K562 (cell line): Measurements from ENCODE around the gene PDE6D. TPM values are rescaled to one million over a fixed set of nuclear protein-coding genes. Genes with fewer than 3 reads are reported as not detected.

Experiments used
- CHD2 ChIP-seq: IDR thresholded peaks from 2 replicates; pipeline ENCODE4 v1.6.1; 2011; ENCODE audit warnings: low read depth, low read length
- DACH1 ChIP-seq: fragments of 450-650 bp; IDR thresholded peaks from 2 replicates; pipeline ENCODE4 v1.6.1; 2018; ENCODE audit not compliant: partially characterized antibody
- ESRRA ChIP-seq: fragments of 450-650 bp; IDR thresholded peaks from 2 replicates; pipeline ENCODE4 v1.6.1; 2014; ENCODE audit warnings: low read depth, mild to moderate bottlenecking, moderate library complexity, borderline replicate concordance
- HDAC1 ChIP-seq, 2 experiments: fragments of 450-650 bp; IDR thresholded peaks; 2 replicates each; pipeline ENCODE4 v1.6.1; 2016 to 2017; ENCODE audit warnings: inconsistent platforms in 1 of 2, mild to moderate bottlenecking in 1 of 2, moderate library complexity in 1 of 2
- MCM3 ChIP-seq: fragments of 450-650 bp; IDR thresholded peaks from 2 replicates; pipeline ENCODE4 v1.6.1; 2016
- RAD51 ChIP-seq: fragments of 450-650 bp; IDR thresholded peaks from 2 replicates; pipeline ENCODE4 v1.7.1; 2016; ENCODE audit warnings: low read depth, mild to moderate bottlenecking, borderline replicate concordance
- TAL1 ChIP-seq: fragments of 450-650 bp; IDR thresholded peaks from 2 replicates; pipeline ENCODE4 v1.6.1; 2016; ENCODE audit warnings: mild to moderate bottlenecking
- ZNF124 ChIP-seq: sonication (generic); formaldehyde crosslinking; IDR thresholded peaks from 2 replicates; pipeline ENCODE4 v1.8.1; 2022; ENCODE audit warnings: missing genetic modification reagents
- ZNF76 ChIP-seq: fragments of 250-450 bp; sonication (Bioruptor Pico); IDR thresholded peaks from 2 replicates; pipeline ENCODE4 v1.4.0; 2020; ENCODE audit warnings: mild to moderate bottlenecking, moderate library complexity, borderline replicate concordance
- polyA plus RNA-seq, 8 experiments: library from polyadenylated mRNA; depleted of rRNA in 4 of 8; stranded (reverse) in 5 of 8; unstranded in 3 of 8; fragments of >200 nt; fragmentation: Nextera tagmentation in 2 of 8; fragmentation: Illumina TruSeq in 1 of 8; extraction: Ambion mirVana in 2 of 8; extraction: Trizol in 1 of 8; gene quantifications; 2 replicates each; pipeline versions ENCODE4 v1.2.1 to v1.2.3, GENCODE V29; 2011 to 2014; ENCODE audit warnings: inconsistent platforms in 1 of 8, missing spikeins in 1 of 8
- total RNA-seq, 7 experiments: library from RNA; depleted of rRNA in 6 of 7; stranded (reverse); fragments of >200 nt in 6 of 7; fragmentation: Illumina TruSeq in 2 of 7; extraction: Trizol in 2 of 7; gene quantifications; 2 replicates each; pipeline versions ENCODE4 v1.2.1 to v1.2.3, GENCODE V29; 2011 to 2021; ENCODE audit warnings: low replicate concordance in 1 of 7
- TF ChIP-seq, protein P1 (sequence below): IDR thresholded peaks from 2 replicates; pipeline ENCODE4 v1.6.1; 2016; ENCODE audit warnings: missing genetic modification characterization, missing compliant biosample characterization
- TF ChIP-seq, protein P2 (sequence below), 2 experiments: fragments of 450-650 bp; formaldehyde crosslinking in 1 of 2; IDR thresholded peaks; 2 replicates each; pipeline versions ENCODE4 v1.4.0 to v1.6.1; 2014 to 2020; ENCODE audit warnings: mild to moderate bottlenecking in 2 of 2, borderline replicate concordance in 1 of 2, low read depth in 1 of 2
- TF ChIP-seq, protein P3 (sequence below): fragments of 250-450 bp; sonication (Bioruptor Pico); IDR thresholded peaks from 2 replicates; pipeline ENCODE4 v1.5.0; 2021; ENCODE audit warnings: mild to moderate bottlenecking, moderate library complexity

PDE6D gene
- total and polyA plus RNA-seq, 9 of the 15 experiments (the other 6 are each of a cell fraction or from before 2014, with no cell fraction given): 0.65 to 11.6 (median 7.0) TPM

DNA sequence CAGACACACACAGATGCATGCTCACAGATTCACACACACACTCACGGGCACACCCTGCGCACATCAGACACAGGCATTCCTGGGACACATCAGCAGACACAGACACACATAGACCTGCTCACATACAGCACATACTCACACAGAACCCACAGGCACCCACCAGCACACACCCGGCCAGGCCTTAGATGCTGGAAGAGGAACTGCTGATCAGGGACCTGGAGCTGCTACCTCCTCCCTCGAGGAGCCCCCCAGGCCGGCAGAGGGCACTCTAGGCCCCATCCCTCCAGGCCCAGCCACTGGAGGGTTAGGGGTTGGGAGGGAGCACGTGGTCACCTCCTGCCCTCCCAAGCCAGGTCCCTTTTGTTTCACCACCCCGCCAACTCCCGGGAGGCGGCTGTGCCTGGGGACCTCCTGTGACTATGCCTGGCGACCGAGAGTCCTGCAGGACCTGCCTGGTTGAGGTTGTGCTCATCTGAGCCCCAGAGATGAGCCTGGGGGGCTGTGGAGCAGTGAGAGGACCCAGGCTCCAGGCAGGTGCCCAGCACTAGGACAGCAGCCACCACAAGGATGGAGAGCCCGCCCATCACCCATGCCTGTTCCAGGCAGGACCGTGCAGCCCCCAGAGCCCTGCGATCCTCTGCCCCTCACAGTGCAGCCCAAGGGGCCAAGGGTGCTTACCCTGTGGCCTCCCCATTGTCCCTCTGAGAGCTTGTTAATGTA is 93.8 kb downstream of the PDE6D start (continued):
- TF ChIP-seq, protein P1, sequence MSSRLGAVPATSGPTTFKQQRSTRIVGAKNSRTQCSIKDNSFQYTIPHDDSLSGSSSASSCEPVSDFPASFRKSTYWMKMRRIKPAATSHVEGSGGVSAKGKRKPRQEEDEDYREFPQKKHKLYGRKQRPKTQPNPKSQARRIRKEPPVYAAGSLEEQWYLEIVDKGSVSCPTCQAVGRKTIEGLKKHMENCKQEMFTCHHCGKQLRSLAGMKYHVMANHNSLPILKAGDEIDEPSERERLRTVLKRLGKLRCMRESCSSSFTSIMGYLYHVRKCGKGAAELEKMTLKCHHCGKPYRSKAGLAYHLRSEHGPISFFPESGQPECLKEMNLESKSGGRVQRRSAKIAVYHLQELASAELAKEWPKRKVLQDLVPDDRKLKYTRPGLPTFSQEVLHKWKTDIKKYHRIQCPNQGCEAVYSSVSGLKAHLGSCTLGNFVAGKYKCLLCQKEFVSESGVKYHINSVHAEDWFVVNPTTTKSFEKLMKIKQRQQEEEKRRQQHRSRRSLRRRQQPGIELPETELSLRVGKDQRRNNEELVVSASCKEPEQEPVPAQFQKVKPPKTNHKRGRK: no peak
- TF ChIP-seq CHD2 (no peak), MCM3 (no peak), HDAC1 (IDR thresholded peaks at IDR 0.05) (no peak), ZNF76 (CRISPR knock-in tag) (no peak), ESRRA (peak; percentile 16; the same call in 1 of the 2 replicates), RAD51 (peak; percentile 80), DACH1 (no peak), TAL1 (no peak), ZNF124 (no peak)
- TF ChIP-seq, protein P2, sequence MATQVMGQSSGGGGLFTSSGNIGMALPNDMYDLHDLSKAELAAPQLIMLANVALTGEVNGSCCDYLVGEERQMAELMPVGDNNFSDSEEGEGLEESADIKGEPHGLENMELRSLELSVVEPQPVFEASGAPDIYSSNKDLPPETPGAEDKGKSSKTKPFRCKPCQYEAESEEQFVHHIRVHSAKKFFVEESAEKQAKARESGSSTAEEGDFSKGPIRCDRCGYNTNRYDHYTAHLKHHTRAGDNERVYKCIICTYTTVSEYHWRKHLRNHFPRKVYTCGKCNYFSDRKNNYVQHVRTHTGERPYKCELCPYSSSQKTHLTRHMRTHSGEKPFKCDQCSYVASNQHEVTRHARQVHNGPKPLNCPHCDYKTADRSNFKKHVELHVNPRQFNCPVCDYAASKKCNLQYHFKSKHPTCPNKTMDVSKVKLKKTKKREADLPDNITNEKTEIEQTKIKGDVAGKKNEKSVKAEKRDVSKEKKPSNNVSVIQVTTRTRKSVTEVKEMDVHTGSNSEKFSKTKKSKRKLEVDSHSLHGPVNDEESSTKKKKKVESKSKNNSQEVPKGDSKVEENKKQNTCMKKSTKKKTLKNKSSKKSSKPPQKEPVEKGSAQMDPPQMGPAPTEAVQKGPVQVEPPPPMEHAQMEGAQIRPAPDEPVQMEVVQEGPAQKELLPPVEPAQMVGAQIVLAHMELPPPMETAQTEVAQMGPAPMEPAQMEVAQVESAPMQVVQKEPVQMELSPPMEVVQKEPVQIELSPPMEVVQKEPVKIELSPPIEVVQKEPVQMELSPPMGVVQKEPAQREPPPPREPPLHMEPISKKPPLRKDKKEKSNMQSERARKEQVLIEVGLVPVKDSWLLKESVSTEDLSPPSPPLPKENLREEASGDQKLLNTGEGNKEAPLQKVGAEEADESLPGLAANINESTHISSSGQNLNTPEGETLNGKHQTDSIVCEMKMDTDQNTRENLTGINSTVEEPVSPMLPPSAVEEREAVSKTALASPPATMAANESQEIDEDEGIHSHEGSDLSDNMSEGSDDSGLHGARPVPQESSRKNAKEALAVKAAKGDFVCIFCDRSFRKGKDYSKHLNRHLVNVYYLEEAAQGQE (IDR thresholded peaks at IDR 0.05; ENCODE audit: borderline replicate concordance): peak; percentile 61
- TF ChIP-seq, protein P2 (CRISPR knock-in tag; IDR thresholded peaks at IDR 0.05; ENCODE audit: low read depth): no peak
- TF ChIP-seq, protein P3, sequence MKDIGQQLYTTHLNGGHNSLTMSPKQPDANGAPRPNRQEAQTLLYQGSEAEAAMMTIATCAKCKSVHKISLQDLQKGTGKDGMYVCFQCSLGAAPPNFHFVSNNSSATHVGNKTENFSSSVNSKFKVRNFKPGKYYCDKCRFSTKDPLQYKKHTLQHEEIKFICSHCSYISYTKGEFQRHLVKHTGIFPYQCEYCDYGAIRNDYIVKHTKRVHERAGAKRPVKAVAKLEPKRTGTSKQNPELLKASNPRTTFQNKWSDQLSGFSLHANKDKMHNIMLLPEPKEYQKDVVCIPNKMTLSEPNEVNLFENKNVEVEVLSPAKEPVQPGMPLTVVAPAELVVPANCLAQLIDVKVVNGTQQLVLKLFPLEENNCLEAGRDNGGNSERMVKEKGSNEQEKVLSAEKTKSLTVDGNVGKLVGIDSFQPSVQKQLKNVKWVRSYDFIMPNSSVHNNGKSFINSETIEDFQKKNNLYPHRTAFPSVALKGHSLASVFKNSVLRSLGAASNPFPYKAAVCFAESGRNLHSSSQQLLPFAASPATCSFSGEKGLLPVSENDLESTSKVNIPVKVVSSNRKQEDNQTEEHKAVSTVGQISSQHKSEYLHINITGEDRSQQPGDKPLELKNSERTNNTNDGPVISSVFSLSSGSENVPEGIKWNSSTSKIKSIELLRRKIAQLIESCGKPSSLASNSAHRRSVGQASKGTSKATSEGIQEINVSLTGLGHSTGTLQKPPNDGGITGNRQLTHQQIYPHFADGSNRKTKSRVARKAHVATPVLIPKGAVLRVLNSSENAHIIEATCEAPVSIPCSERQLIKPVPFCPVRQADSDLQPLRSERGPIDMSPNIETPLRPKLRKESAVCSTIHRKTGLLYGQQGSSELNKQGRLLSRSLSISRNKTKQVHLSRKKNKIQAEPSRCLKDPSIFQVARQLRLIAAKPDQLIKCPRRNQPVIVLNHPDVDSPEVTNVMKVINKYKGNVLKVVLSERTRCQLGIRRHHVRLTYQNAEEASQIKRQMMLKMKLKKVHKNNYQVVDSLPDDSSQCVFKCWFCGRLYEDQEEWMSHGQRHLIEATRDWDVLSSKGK (CRISPR knock-in tag): no peak
